ENCODE data around the gene TNIK. TPM values are rescaled to one million over a fixed set of nuclear protein-coding genes. Genes with fewer than 3 reads are reported as not detected.

The TNIK gene
- total and polyA plus RNA-seq, 8 donors: 2.1 to 40.2 (median 10.1) TPM

DNA sequence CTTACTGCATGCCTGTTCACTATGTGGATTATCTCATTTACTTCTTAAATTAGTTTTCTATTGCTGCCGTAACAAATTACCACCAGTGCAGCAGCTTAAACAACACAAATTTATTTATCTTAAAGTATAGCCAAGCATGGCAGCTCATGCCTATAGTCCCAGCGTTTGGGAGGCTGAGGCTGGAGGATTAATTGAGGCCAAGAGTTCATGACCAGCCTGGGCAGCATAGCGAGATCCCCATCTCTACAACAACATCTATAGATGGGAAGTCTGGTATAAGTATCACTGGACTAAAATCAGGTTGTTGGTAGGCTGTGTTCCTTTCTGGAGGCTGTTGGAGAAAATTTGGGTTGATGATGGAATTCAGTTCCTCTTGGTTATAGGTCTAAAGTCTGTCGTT lies 438.8 kb downstream of the TNIK start:
- no peaks in the 10 kb centered on the region for H3K27me3 ChIP-seq
- intact Hi-C loops (cut with DNase I; ENCODE audit: low total_unique reads): no loop called here
- H3K4me1 ChIP-seq: no peaks in the 10 kb centered on the region
- no peak overlapping the region for H3K27ac ChIP-seq
- H3K36me3 ChIP-seq: no peaks in the 10 kb centered on the region
- no peak for DNase-seq
- 81 to 89% (median 87%) methylated on average over 4 of the region's 4 CpGs for WGBS, 5 donors
- no peaks in the 10 kb centered on the region for H3K9me3 ChIP-seq
- H3K4me3 ChIP-seq: no peak overlapping the region
- TF ChIP-seq POLR2AphosphoS5 (IDR thresholded peaks at IDR 0.05) (no peak), EP300 (IDR thresholded peaks at IDR 0.05) (no peak), POLR2A (IDR thresholded peaks at IDR 0.05) (no peak)
- TF ChIP-seq, protein P1, sequence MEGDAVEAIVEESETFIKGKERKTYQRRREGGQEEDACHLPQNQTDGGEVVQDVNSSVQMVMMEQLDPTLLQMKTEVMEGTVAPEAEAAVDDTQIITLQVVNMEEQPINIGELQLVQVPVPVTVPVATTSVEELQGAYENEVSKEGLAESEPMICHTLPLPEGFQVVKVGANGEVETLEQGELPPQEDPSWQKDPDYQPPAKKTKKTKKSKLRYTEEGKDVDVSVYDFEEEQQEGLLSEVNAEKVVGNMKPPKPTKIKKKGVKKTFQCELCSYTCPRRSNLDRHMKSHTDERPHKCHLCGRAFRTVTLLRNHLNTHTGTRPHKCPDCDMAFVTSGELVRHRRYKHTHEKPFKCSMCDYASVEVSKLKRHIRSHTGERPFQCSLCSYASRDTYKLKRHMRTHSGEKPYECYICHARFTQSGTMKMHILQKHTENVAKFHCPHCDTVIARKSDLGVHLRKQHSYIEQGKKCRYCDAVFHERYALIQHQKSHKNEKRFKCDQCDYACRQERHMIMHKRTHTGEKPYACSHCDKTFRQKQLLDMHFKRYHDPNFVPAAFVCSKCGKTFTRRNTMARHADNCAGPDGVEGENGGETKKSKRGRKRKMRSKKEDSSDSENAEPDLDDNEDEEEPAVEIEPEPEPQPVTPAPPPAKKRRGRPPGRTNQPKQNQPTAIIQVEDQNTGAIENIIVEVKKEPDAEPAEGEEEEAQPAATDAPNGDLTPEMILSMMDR (IDR thresholded peaks at IDR 0.05): no peak

DNA sequence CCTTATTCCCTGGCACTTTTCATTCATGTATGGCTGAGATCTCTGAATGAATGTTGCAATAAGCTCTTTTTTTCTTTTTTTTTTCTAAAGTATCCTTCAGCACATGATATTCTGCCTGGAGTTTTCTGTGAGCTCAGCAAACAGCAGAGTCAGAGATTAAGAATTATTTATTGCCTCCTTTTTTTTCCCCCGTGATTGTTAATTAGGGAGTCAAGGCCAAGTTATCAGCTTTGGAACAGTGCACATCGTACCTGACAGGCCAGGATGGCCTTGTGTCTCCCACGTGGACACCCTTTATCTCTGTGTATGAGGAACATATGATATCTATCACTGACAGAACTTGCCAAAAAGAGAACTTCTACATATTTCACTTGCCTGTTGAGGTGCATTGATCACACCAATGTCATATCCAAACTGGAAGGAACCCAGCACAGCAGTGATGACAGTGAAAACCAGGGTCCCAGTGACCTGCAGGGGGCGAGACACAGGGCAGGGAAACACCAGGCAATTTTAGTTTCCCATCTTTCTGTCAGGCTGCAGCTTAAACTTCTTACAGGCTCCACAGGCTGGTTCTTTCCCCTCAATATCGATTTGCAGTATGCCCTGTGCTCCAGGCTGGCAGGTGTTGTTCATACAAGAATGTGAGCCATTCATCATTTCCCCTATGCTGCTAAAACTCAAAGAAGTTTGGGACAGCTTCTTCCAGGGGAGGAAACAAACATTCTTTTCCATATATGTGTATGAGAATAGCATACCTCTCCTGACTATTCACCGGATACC lies 441.9 kb downstream of the TNIK start:
- Histone ChIP-seq H3K27me3 (no peaks in the 10 kb centered on the region), H3K9me3 (no peaks in the 10 kb centered on the region), H3K4me3 (no peak overlapping the region), H3K27ac (no peak overlapping the region), H3K4me1 (peaks cover 0 to 9% (median 0%) of the 10 kb centered on the region in 4 donors), H3K36me3 (no peaks in the 10 kb centered on the region)
- DNase-seq: peak in 1 of 2 donors; percentile 8
- TF ChIP-seq EP300 (IDR thresholded peaks at IDR 0.05) (no peak), POLR2A (IDR thresholded peaks at IDR 0.05) (no peak), POLR2AphosphoS5 (IDR thresholded peaks at IDR 0.05) (no peak)
- TF ChIP-seq, protein P1 (IDR thresholded peaks at IDR 0.05): no peak
- intact Hi-C loops (cut with DNase I; ENCODE audit: low total_unique reads): no loop called here
- WGBS, 5 donors: 42 to 49% (median 44%) methylated on average over 6 of the region's 6 CpGs

DNA sequence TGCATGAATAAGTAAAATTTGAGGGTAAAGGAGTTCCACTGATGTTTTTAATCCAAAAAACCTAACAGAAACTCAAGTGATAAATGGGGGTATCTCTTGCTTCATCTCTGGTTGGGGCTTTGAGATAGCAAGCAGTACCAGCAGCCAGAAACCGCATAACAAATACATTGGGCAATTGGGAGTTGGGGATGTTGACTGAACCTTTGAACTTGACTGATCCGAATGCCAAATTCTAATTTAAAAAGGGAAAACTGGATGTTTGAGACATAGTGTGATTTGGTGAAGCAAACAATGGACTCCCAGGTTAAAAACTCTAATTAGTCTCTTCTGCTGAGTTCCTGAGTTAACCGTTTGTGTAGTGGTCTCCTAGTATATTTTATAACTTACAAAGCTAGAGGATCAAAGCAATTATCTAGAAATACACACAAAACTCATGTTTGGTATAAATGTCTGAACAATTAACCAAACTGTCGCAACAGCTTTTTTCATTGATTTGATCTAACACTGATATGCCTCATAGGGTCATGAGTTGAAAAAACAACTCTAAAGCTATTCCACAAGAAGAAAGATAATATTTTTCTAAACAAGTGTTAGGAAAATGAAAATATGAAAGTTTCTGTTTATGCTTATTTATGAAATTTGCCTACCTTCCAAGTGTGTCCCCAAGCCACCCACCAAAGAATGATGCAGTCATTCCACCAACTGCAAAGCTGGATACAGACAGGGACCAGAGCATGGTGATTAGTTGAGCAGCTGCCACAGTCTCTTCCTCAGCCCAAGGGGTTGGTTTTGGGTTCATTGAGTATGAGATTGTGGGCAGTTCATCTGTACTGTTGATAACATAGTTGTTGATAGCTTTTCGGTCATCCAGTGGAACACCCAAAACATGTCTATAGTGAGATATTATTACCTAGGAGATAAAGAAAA lies 446.1 kb downstream of the TNIK start:
- H3K9me3 ChIP-seq: no peaks in the 10 kb centered on the region
- no peak overlapping the region for H3K4me3 ChIP-seq
- TF ChIP-seq, protein P1 (IDR thresholded peaks at IDR 0.05): no peak
- TF ChIP-seq POLR2A (IDR thresholded peaks at IDR 0.05): no peak
- no peak for TF ChIP-seq EP300 (IDR thresholded peaks at IDR 0.05)
- no peak for TF ChIP-seq POLR2AphosphoS5 (IDR thresholded peaks at IDR 0.05)
- peaks cover 0 to 9% (median 0%) of the 10 kb centered on the region in 4 donors for H3K4me1 ChIP-seq
- WGBS, 5 donors: 50 to 67% (median 60%) methylated on average over 5 of the region's 5 CpGs
- DNase-seq: no peak
- H3K27ac ChIP-seq: no peak overlapping the region
- H3K27me3 ChIP-seq: no peaks in the 10 kb centered on the region
- intact Hi-C loops (cut with DNase I; ENCODE audit: low total_unique reads): no loop called here
- no peaks in the 10 kb centered on the region for H3K36me3 ChIP-seq

DNA sequence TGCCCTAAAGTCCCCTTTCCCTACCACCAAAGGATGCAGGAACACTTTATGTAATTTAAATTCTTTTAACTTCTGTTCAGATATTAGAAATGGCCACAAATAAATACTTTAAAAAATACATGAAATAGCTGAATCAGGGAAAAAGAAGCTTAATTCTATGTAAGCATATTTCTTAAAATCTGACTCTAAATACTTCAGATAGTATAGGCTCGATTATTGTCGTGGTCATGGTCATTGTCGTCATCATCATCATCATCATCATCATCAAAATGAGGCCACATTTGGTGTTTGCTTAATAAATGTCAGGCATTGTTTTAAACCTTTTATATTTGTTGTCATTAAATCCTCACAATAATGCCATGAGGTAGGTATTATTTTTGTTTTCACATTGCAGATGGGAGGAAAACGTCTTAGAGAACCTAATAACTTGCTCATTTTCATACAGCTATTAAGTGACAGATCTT lies 448.3 kb downstream of the TNIK start:
- Histone ChIP-seq H3K4me1 (peaks cover 0 to 9% (median 0%) of the 10 kb centered on the region in 4 donors), H3K9me3 (no peaks in the 10 kb centered on the region), H3K27me3 (no peaks in the 10 kb centered on the region), H3K36me3 (no peaks in the 10 kb centered on the region), H3K27ac (no peak overlapping the region), H3K4me3 (no peak overlapping the region)
- WGBS, 5 donors: 85 to 93% (median 93%) methylated on average over 4 of the region's 4 CpGs
- intact Hi-C loops (cut with DNase I; ENCODE audit: low total_unique reads): no loop called here
- DNase-seq: no peak
- TF ChIP-seq POLR2AphosphoS5 (IDR thresholded peaks at IDR 0.05) (no peak), EP300 (IDR thresholded peaks at IDR 0.05) (no peak), POLR2A (IDR thresholded peaks at IDR 0.05) (no peak)
- TF ChIP-seq, protein P1 (IDR thresholded peaks at IDR 0.05): no peak

All from stomach (tissue), 9 donors.